ENCODE results near the gene SHISA6. TPM values are rescaled to one million over a fixed set of nuclear protein-coding genes. Genes with fewer than 3 reads are reported as not detected.

The SHISA6 gene
- total RNA-seq, 3 donors from 2014 or later, result 0.20 to 0.77 (median 0.73) TPM

GRCh38 chr17:11461993-11462548, 221.1 kb downstream of the SHISA6 start:
- intact Hi-C loops (cut with DNase I, micrococcal nuclease), result no loop called here
- Histone ChIP-seq H3K4me1 (ENCODE audit: low read depth) (no peaks in the 10 kb centered on the region), H3K36me3 (ENCODE audit: low read depth) (no peaks in the 10 kb centered on the region), H3K4me3 (no peak overlapping the region), H3K9me3 (no peaks in the 10 kb centered on the region)
- DNase-seq (no peak), ATAC-seq (no peak)
- no peak for TF ChIP-seq CTCF (IDR thresholded peaks at IDR 0.05)

GRCh38 chr17:11467639-11468038, 226.6 kb downstream of the SHISA6 start:
- no peak for ATAC-seq

GRCh38 chr17:11485336-11486100, 244.5 kb downstream of the SHISA6 start:
- DNase-seq, result no peak
- intact Hi-C loops (cut with DNase I, micrococcal nuclease), result no loop called here
- Histone ChIP-seq H3K4me3 (no peak overlapping the region), H3K4me1 (ENCODE audit: low read depth) (no peaks in the 10 kb centered on the region), H3K36me3 (ENCODE audit: low read depth) (no peaks in the 10 kb centered on the region), H3K9me3 (peaks cover 5% of the 10 kb centered on the region)
- no peak for ATAC-seq
- TF ChIP-seq CTCF (IDR thresholded peaks at IDR 0.05), result no peak

More at GRCh38 chr17:11467639-11468038, 226.6 kb downstream of the SHISA6 start:
- intact Hi-C loops (cut with DNase I, micrococcal nuclease), result no loop called here
- H3K9me3 ChIP-seq, result no peaks in the 10 kb centered on the region
- DNase-seq, result no peak
- no peak overlapping the region for H3K4me3 ChIP-seq
- no peaks in the 10 kb centered on the region for H3K36me3 ChIP-seq (ENCODE audit: low read depth)
- no peaks in the 10 kb centered on the region for H3K4me1 ChIP-seq (ENCODE audit: low read depth)
- TF ChIP-seq CTCF (IDR thresholded peaks at IDR 0.05), result no peak

GRCh38 chr17:11486101-11486867, 245.3 kb downstream of the SHISA6 start:
- peaks cover 5% of the 10 kb centered on the region for H3K9me3 ChIP-seq
- no peaks in the 10 kb centered on the region for H3K4me1 ChIP-seq (ENCODE audit: low read depth)
- no peaks in the 10 kb centered on the region for H3K36me3 ChIP-seq (ENCODE audit: low read depth)
- ATAC-seq (no peak), DNase-seq (no peak)
- intact Hi-C loops (cut with DNase I, micrococcal nuclease), result no loop called here
- no peak overlapping the region for H3K4me3 ChIP-seq
- no peak for TF ChIP-seq CTCF (IDR thresholded peaks at IDR 0.05)

- Histone ChIP-seq H3K4me1 (ENCODE audit: low read depth) (no peaks in the 10 kb centered on the region), H3K4me3 (no peak overlapping the region), H3K36me3 (ENCODE audit: low read depth) (no peaks in the 10 kb centered on the region), H3K9me3 (no peaks in the 10 kb centered on the region)
- DNase-seq (no peak), ATAC-seq (no peak)
- TF ChIP-seq CTCF (IDR thresholded peaks at IDR 0.05), result no peak
- intact Hi-C loops (cut with DNase I, micrococcal nuclease), result no loop called here
Measured at GRCh38 chr17:11486868-11487310, 245.9 kb downstream of the SHISA6 start.

Data from mucosa of descending colon (tissue), 3 donors.